Gastroesophageal sphincter (tissue), 4 donors: ENCODE results near the gene SH3PXD2B. TPM values are rescaled to one million over a fixed set of nuclear protein-coding genes. Genes with fewer than 3 reads are reported as not detected.

Experiments
- ATAC-seq: fragments of 150-250 bp; one replicate; pipeline ENCODE4 v1.9.1; 2016; ENCODE audit warnings: mild to moderate bottlenecking, moderate library complexity
- H3K27ac ChIP-seq, 4 donors: fragments of 200-600 bp; sonication (generic) in 3 of 4; 1 replicate in 3 of 4; 2 replicates in 1 of 4; pipeline ENCODE4 v1.5.1; 2016 to 2019
- H3K27me3 ChIP-seq: fragments of 200-600 bp; sonication (generic); one replicate; pipeline ENCODE4 v1.5.1; 2019
- H3K36me3 ChIP-seq, 2 donors: fragments of 200-600 bp; sonication (generic); one replicate each; pipeline ENCODE4 v1.5.1; 2019; ENCODE audit warnings: control low read depth in 1 of 2
- H3K4me1 ChIP-seq, 3 donors: fragments of 200-600 bp; sonication (generic); 1 replicate in 2 of 3; 2 replicates in 1 of 3; pipeline ENCODE4 v1.5.1; 2016 to 2019; ENCODE audit warnings: control low read depth in 2 of 3
- H3K4me3 ChIP-seq, 2 donors: fragments of 200-600 bp; sonication (generic); one replicate each; pipeline ENCODE4 v1.5.1; 2019; ENCODE audit warnings: mild to moderate bottlenecking in 1 of 2, moderate library complexity in 1 of 2
- H3K9me3 ChIP-seq, 3 donors: fragments of 200-600 bp; sonication (generic); one replicate each; pipeline ENCODE4 v1.5.1; 2017 to 2019; ENCODE audit warnings: control low read depth in 2 of 3
- EP300 ChIP-seq: sonication (generic); formaldehyde crosslinking; IDR thresholded peaks from one replicate; pipeline ENCODE4 v1.6.1; 2017; ENCODE audit warnings: antibody characterized with exemption, mild to moderate bottlenecking
- POLR2A ChIP-seq, 2 donors: fragments of 450-650 bp; IDR thresholded peaks; one replicate each; pipeline ENCODE4 v1.6.1; 2017; ENCODE audit warnings: antibody characterized with exemption in 2 of 2, mild to moderate bottlenecking in 2 of 2, moderate library complexity in 1 of 2
- POLR2AphosphoS5 ChIP-seq: sonication (generic); formaldehyde crosslinking; IDR thresholded peaks from one replicate; pipeline ENCODE4 v1.6.1; 2017; ENCODE audit warnings: antibody characterized with exemption
- WGBS, 2 donors: methylation state at CpG; one replicate each; pipeline ENCODE4 v1.1.5; 2018; ENCODE audit warnings: low coverage in 1 of 2; 5-methylcytosine and 5-hydroxymethylcytosine counted together
- total RNA-seq, 4 donors: library from RNA; depleted of rRNA; stranded (reverse); fragments of >200 nt; gene quantifications; one replicate each; pipeline ENCODE4 v1.1.0, GENCODE V29; 2016
- TF ChIP-seq, protein P1 (sequence below), 4 experiments: fragments of 200-600 bp in 2 of 4; fragments of 450-650 bp in 2 of 4; sonication (generic) in 1 of 4; IDR thresholded peaks; one replicate each; pipeline ENCODE4 v1.5.1; 2017 to 2019; ENCODE audit warnings: antibody characterized with exemption in 4 of 4, mild to moderate bottlenecking in 2 of 4, moderate library complexity in 2 of 4

SH3PXD2B gene
- total RNA-seq, 4 donors from 2014 or later, result 40.2 to 80.9 (median 56.0) TPM

GRCh38 chr5:172311605-172312004 is 142.7 kb downstream of the SH3PXD2B start:
- no peak for ATAC-seq
- 73 to 93% methylated on average over 4 of the region's 4 CpGs for WGBS, 2 donors
- H3K4me3 ChIP-seq, result no peak overlapping the region

GRCh38 chr5:172311026-172311425 is 143.3 kb downstream of the SH3PXD2B start:
- Histone ChIP-seq H3K27ac (no peak overlapping the region), H3K27me3 (no peaks in the 10 kb centered on the region), H3K9me3 (peaks cover 0 to 2% (median 0%) of the 10 kb centered on the region in 3 donors), H3K36me3 (no peaks in the 10 kb centered on the region), H3K4me1 (no peaks in the 10 kb centered on the region), H3K4me3 (no peak overlapping the region)
- 92 to 96% methylated on average over 2 to 7 of the region's 7 CpGs for WGBS, 2 donors
- TF ChIP-seq, protein P1, sequence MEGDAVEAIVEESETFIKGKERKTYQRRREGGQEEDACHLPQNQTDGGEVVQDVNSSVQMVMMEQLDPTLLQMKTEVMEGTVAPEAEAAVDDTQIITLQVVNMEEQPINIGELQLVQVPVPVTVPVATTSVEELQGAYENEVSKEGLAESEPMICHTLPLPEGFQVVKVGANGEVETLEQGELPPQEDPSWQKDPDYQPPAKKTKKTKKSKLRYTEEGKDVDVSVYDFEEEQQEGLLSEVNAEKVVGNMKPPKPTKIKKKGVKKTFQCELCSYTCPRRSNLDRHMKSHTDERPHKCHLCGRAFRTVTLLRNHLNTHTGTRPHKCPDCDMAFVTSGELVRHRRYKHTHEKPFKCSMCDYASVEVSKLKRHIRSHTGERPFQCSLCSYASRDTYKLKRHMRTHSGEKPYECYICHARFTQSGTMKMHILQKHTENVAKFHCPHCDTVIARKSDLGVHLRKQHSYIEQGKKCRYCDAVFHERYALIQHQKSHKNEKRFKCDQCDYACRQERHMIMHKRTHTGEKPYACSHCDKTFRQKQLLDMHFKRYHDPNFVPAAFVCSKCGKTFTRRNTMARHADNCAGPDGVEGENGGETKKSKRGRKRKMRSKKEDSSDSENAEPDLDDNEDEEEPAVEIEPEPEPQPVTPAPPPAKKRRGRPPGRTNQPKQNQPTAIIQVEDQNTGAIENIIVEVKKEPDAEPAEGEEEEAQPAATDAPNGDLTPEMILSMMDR (IDR thresholded peaks at IDR 0.05), result no peak
- TF ChIP-seq EP300 (no peak), POLR2A (IDR thresholded peaks at IDR 0.05) (no peak), POLR2AphosphoS5 (no peak)
- no peak for ATAC-seq

More at GRCh38 chr5:172311605-172312004, 142.7 kb downstream of the SH3PXD2B start:
- Histone ChIP-seq H3K36me3 (no peaks in the 10 kb centered on the region), H3K27ac (no peak overlapping the region), H3K9me3 (no peaks in the 10 kb centered on the region), H3K27me3 (no peaks in the 10 kb centered on the region), H3K4me1 (no peaks in the 10 kb centered on the region)
- TF ChIP-seq POLR2A (IDR thresholded peaks at IDR 0.05) (no peak), POLR2AphosphoS5 (no peak), EP300 (no peak)
- TF ChIP-seq, protein P1 (IDR thresholded peaks at IDR 0.05), result no peak

DNA sequence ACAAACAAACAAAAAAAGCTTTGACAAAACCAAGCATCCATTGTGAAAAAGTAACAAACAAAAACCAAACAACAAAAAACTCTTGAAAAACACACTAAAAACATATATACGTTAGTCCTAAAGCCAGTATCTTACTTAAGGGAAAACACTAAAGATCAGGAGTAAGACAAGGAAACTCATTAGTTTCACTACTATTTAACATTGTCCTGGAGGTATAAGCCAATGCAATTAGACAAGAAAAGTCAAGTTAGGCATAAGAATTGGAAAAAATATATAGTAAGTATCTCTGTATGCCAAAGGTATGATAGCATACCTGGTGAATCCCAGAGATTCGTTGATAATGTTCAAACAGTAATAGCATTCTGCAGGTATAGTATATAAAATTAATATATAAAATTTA is 148.9 kb downstream of the SH3PXD2B start:
- TF ChIP-seq POLR2A (IDR thresholded peaks at IDR 0.05) (no peak), EP300 (no peak), POLR2AphosphoS5 (no peak)
- TF ChIP-seq, protein P1 (IDR thresholded peaks at IDR 0.05), result no peak
- H3K4me3 ChIP-seq, result no peak overlapping the region
- peaks cover 0 to 10% (median 0%) of the 10 kb centered on the region in 3 donors for H3K9me3 ChIP-seq
- no peaks in the 10 kb centered on the region for H3K27me3 ChIP-seq
- no peaks in the 10 kb centered on the region for H3K4me1 ChIP-seq
- no peak overlapping the region for H3K27ac ChIP-seq
- H3K36me3 ChIP-seq, result no peaks in the 10 kb centered on the region
- no peak for ATAC-seq
- WGBS, 2 donors, result 90 to 91% methylated on average over 2 of the region's 2 CpGs

DNA sequence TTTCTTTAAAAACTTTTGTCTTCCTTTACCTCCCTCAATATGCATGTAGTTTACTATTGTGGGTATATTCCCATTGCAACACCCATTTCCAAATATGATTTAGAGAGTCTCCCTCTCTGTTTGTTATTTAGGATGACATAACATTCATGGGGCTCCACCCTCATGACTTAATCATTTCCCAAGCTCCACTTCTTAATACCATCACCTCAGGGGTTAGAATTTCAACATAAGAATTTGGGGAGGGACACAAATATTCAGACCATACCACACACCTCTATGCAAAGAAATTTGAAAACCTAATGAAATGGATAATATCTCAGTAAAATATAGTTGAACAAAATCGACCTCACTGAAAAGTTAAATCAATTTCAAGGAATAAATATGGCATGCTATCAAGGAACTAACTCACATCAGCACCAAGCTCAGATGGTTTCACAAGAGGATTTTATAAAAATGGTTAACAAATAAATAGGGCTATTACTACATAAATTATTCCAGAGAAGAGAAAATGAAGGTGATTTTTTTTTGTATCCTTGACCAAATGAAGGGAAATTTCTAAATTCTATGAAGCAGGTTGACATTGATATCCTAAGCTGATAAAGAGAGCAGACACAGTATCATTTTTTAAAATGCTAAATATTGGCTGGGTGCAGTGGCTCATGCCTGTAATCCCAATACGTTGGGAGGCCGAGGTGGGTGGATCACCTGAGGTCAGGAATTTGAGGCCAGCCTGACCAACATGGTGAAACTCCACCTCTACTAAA is 150.6 kb downstream of the SH3PXD2B start:
- peak; percentile 78 for ATAC-seq
- H3K4me1 ChIP-seq, result no peaks in the 10 kb centered on the region
- no peaks in the 10 kb centered on the region for H3K27me3 ChIP-seq
- H3K4me3 ChIP-seq, result no peak overlapping the region
- TF ChIP-seq POLR2A (IDR thresholded peaks at IDR 0.05) (no peak), POLR2AphosphoS5 (no peak), EP300 (no peak)
- TF ChIP-seq, protein P1 (IDR thresholded peaks at IDR 0.05), result no peak
- peaks cover 0 to 10% (median 0%) of the 10 kb centered on the region in 3 donors for H3K9me3 ChIP-seq
- 71 to 90% methylated on average over 3 of the region's 3 CpGs for WGBS, 2 donors
- H3K36me3 ChIP-seq, result no peaks in the 10 kb centered on the region
- H3K27ac ChIP-seq, result no peak overlapping the region

- Histone ChIP-seq H3K27ac (no peak overlapping the region), H3K4me1 (no peaks in the 10 kb centered on the region), H3K9me3 (peaks cover 0 to 10% (median 0%) of the 10 kb centered on the region in 3 donors), H3K27me3 (no peaks in the 10 kb centered on the region), H3K36me3 (no peaks in the 10 kb centered on the region), H3K4me3 (no peak overlapping the region)
- TF ChIP-seq, protein P1 (IDR thresholded peaks at IDR 0.05), result no peak
- TF ChIP-seq POLR2A (IDR thresholded peaks at IDR 0.05) (no peak), EP300 (no peak), POLR2AphosphoS5 (no peak)
- 83 to 88% methylated on average over 4 to 5 of the region's 5 CpGs for WGBS, 2 donors
- no peak for ATAC-seq
Observed at GRCh38 chr5:172303162-172303561, 151.2 kb downstream of the SH3PXD2B start.
